ENCODE results near the gene NRDC. TPM values are rescaled to one million over a fixed set of nuclear protein-coding genes. Genes with fewer than 3 reads are reported as not detected.

The NRDC gene
- polyA plus RNA-seq, 3 donors = 66.8 to 92.0 (median 74.3) TPM

- no CpG with 5 or more reads among the region's 1 CpG for WGBS (ENCODE audit: insufficient coverage)
- no peak overlapping the region for H3K4me3 Mint-ChIP-seq
- peaks cover 35 to 59% of the 10 kb centered on the region in 2 donors for H3K36me3 Mint-ChIP-seq
Observed at GRCh38 chr1:51761351-51761750, 117.2 kb downstream of the NRDC start.

DNA sequence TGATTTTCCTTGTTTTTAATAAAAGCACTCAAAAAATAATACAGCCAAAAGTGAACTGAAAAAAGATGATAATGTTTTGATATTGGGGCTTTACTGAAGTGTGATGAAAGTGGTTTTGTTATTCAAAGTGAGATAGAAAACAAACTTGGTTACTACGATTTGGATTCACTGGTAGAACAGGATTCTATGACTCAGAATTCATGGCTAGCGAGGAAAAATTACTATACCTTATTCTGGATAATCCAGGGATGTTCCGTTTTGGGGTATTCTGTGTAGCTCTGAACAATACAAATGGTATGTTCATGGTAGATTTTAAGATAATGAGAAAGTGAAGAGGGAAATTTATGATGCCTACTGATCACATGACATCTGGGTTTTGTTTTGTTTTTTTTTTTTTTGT lies 117.7 kb downstream of the NRDC start:
- H3K36me3 Mint-ChIP-seq = peaks cover 34 to 58% of the 10 kb centered on the region in 2 donors
- WGBS (ENCODE audit: insufficient coverage) = no CpG with 5 or more reads among the region's 3 CpGs
- H3K4me1 ChIP-seq (ENCODE audit: control insufficient read depth in 1 of 2, insufficient read depth in 2 of 2, low read length in 2 of 2) = no peaks in the 10 kb centered on the region
- no peak for DNase-seq
- no peaks in the 10 kb centered on the region for H3K4me1 Mint-ChIP-seq
- no peaks in the 10 kb centered on the region for H3K9me3 Mint-ChIP-seq
- no peaks in the 10 kb centered on the region for H3K27me3 Mint-ChIP-seq (ENCODE audit: low read depth in 3 of 3)
- no peaks in the 10 kb centered on the region for H3K27me3 ChIP-seq (ENCODE audit: control insufficient read depth in 2 of 2, insufficient read depth in 2 of 2, low read length in 2 of 2)
- H3K4me2 ChIP-seq (replicated peaks; ENCODE audit: extremely low read depth, low read length, poor library complexity, severe bottlenecking) = no peak overlapping the region
- H3K36me3 ChIP-seq (replicated peaks in 1 of 2; ENCODE audit: control insufficient read depth in 1 of 2, insufficient read depth in 2 of 2, low read length in 2 of 2) = peaks cover 39 to 54% of the 10 kb centered on the region in 2 donors
- intact Hi-C loops (cut with micrococcal nuclease) = loop anchor here in 1 of 2 donors (10.0 kb wide), 1 partner anchor 136 kb away; no protein-coding TSS in a partner anchor
- no peaks in the 10 kb centered on the region for H4K20me1 ChIP-seq (ENCODE audit: insufficient read depth, low read length)
- no peak overlapping the region for H2AFZ ChIP-seq (ENCODE audit: insufficient read depth, low read depth, low read length, poor library complexity, severe bottlenecking)
- no peak overlapping the region for H3K9ac ChIP-seq (ENCODE audit: insufficient read depth, low read length, poor library complexity, severe bottlenecking)
- H3K9me3 ChIP-seq (replicated peaks in 1 of 2; ENCODE audit: control insufficient read depth in 1 of 2, insufficient read depth in 1 of 2, low read length in 2 of 2) = no peaks in the 10 kb centered on the region
- TF ChIP-seq, protein P1, sequence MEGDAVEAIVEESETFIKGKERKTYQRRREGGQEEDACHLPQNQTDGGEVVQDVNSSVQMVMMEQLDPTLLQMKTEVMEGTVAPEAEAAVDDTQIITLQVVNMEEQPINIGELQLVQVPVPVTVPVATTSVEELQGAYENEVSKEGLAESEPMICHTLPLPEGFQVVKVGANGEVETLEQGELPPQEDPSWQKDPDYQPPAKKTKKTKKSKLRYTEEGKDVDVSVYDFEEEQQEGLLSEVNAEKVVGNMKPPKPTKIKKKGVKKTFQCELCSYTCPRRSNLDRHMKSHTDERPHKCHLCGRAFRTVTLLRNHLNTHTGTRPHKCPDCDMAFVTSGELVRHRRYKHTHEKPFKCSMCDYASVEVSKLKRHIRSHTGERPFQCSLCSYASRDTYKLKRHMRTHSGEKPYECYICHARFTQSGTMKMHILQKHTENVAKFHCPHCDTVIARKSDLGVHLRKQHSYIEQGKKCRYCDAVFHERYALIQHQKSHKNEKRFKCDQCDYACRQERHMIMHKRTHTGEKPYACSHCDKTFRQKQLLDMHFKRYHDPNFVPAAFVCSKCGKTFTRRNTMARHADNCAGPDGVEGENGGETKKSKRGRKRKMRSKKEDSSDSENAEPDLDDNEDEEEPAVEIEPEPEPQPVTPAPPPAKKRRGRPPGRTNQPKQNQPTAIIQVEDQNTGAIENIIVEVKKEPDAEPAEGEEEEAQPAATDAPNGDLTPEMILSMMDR (IDR thresholded peaks at IDR 0.05) = no peak
- H3K27ac Mint-ChIP-seq = no peak overlapping the region
- no peaks in the 10 kb centered on the region for H3K79me2 ChIP-seq (ENCODE audit: insufficient read depth, low read length)
- no peak overlapping the region for H3K4me3 Mint-ChIP-seq
- H3K27ac ChIP-seq (ENCODE audit: low read depth in 1 of 2, low read length in 2 of 2) = no peak overlapping the region
- no peak overlapping the region for H3K4me3 ChIP-seq (replicated peaks in 1 of 3; ENCODE audit: low read depth in 2 of 3, low read length in 3 of 3)

More at GRCh38 chr1:51761351-51761750, 117.2 kb downstream of the NRDC start:
- Mint-ChIP-seq H3K4me1 (no peaks in the 10 kb centered on the region), H3K27me3 (ENCODE audit: low read depth in 3 of 3) (no peaks in the 10 kb centered on the region), H3K9me3 (no peaks in the 10 kb centered on the region), H3K27ac (no peak overlapping the region)
- Histone ChIP-seq H3K27me3 (ENCODE audit: control insufficient read depth in 2 of 2, insufficient read depth in 2 of 2, low read length in 2 of 2) (no peaks in the 10 kb centered on the region), H3K79me2 (ENCODE audit: insufficient read depth, low read length) (no peaks in the 10 kb centered on the region), H3K4me1 (ENCODE audit: control insufficient read depth in 1 of 2, insufficient read depth in 2 of 2, low read length in 2 of 2) (no peaks in the 10 kb centered on the region), H3K9ac (ENCODE audit: insufficient read depth, low read length, poor library complexity, severe bottlenecking) (no peak overlapping the region), H3K4me3 (replicated peaks in 1 of 3; ENCODE audit: low read depth in 2 of 3, low read length in 3 of 3) (no peak overlapping the region), H4K20me1 (ENCODE audit: insufficient read depth, low read length) (no peaks in the 10 kb centered on the region), H3K9me3 (replicated peaks in 1 of 2; ENCODE audit: control insufficient read depth in 1 of 2, insufficient read depth in 1 of 2, low read length in 2 of 2) (no peaks in the 10 kb centered on the region), H2AFZ (ENCODE audit: insufficient read depth, low read depth, low read length, poor library complexity, severe bottlenecking) (no peak overlapping the region), H3K36me3 (replicated peaks in 1 of 2; ENCODE audit: control insufficient read depth in 1 of 2, insufficient read depth in 2 of 2, low read length in 2 of 2) (peaks cover 44 to 54% of the 10 kb centered on the region in 2 donors), H3K27ac (ENCODE audit: low read depth in 1 of 2, low read length in 2 of 2) (no peak overlapping the region), H3K4me2 (replicated peaks; ENCODE audit: extremely low read depth, low read length, poor library complexity, severe bottlenecking) (no peak overlapping the region)
- TF ChIP-seq, protein P1 (IDR thresholded peaks at IDR 0.05) = no peak
- no peak for DNase-seq
- intact Hi-C loops (cut with micrococcal nuclease) = loop anchor here in 1 of 2 donors (10.0 kb wide), 1 partner anchor 137 kb away; no protein-coding TSS in a partner anchor
